HCT116 (cell line): ENCODE data around the gene MBD5. TPM values are rescaled to one million over a fixed set of nuclear protein-coding genes. Genes with fewer than 3 reads are reported as not detected.

Source experiments
- ATAC-seq: fragments of 200-7000 bp; cut with Tn5 transposase; 2 replicates; pipeline ENCODE4 v1.9.1; 2020; ENCODE audit warnings: mild to moderate bottlenecking, moderate library complexity
- BruUV-seq: library from RNA; stranded (reverse); fragments of 400-500 nt; replicated peaks from 2 replicates; lab custom pipeline; 2021; lab: Mats Ljungman, UMichigan
- CTCF ChIA-PET: fragments of 300-600 bp; sonication (Branson Sonifier 250); formaldehyde crosslinking; loops from one replicate; lab custom pipeline; 2021; ENCODE audit warnings: antibody characterized with exemption; lab: Charles Lee
- POLR2A ChIA-PET: fragments of 300-600, 350-600 bp; sonication (Branson Sonifier 250); formaldehyde crosslinking; loops from one replicate; lab custom pipeline; 2021; ENCODE audit warnings: antibody characterized with exemption; lab: Charles Lee
- RAD21 ChIA-PET, 2 experiments: fragments of 300-600 bp; sonication (Branson Sonifier 250); formaldehyde crosslinking; loops; one replicate each; lab custom pipeline; 2023; ENCODE audit warnings: low total read pairs in 2 of 2; ENCODE audit not compliant: uncharacterized antibody in 2 of 2, unreplicated experiment in 2 of 2, low non-redundant PET in 1 of 2; lab: Charles Lee
- DNase-seq: peaks from one replicate; pipeline ENCODE4 v3.0.0-alpha.2; 2010; ENCODE audit warnings: low read depth, low spot score
- H2AFZ ChIP-seq: fragments of 200-600 bp; shearing (Covaris generic), sonication (generic); 2 replicates; pipeline ENCODE4 v1.6.1; 2017; ENCODE audit warnings: low read depth, mixed run types, mixed read lengths, antibody characterized with exemption, low read length; ENCODE audit not compliant: poor library complexity, severe bottlenecking
- H3K27ac ChIP-seq: 2 replicates; pipeline ENCODE4 v1.5.1; 2012; ENCODE audit warnings: low read depth, low read length
- H3K27me3 ChIP-seq: fragments of 200-600 bp; sonication (generic); 2 replicates; pipeline ENCODE4 v1.6.1; 2016; ENCODE audit warnings: mixed run types, low read length, mixed read lengths; ENCODE audit not compliant: insufficient read depth
- H3K36me3 ChIP-seq, 2 experiments: fragments of 200-500 bp in 1 of 2; fragments of 200-600 bp in 1 of 2; sonication (Bioruptor generic) in 1 of 2; sonication (generic) in 1 of 2; 2 replicates each; pipeline versions ENCODE4 v1.5.1 to v1.6.1; 2014 to 2016; ENCODE audit warnings: low read length in 2 of 2, inconsistent platforms in 1 of 2, mixed read lengths in 1 of 2, mixed run types in 1 of 2; ENCODE audit not compliant: insufficient read depth in 2 of 2, control insufficient read depth in 1 of 2
- H3K4me1 ChIP-seq, 2 experiments: fragments of 200-600 bp in 1 of 2; sonication (generic) in 1 of 2; 2 replicates each; pipeline versions ENCODE4 v1.5.1 to v1.6.1; 2012 to 2017; ENCODE audit warnings: low read length in 2 of 2, inconsistent platforms in 1 of 2, mild to moderate bottlenecking in 1 of 2, mixed read lengths in 1 of 2, mixed run types in 1 of 2, moderate library complexity in 1 of 2; ENCODE audit not compliant: insufficient read depth in 2 of 2, control insufficient read depth in 1 of 2
- H3K4me2 ChIP-seq: fragments of 200-600 bp; sonication (generic); 2 replicates; pipeline ENCODE4 v1.6.1; 2017; ENCODE audit warnings: mixed run types, low read length, mixed read lengths
- H3K4me3 ChIP-seq, 2 experiments: fragments of 200-600 bp in 1 of 2; sonication (generic) in 1 of 2; replicated peaks in 1 of 2; 2 replicates each; pipeline ENCODE4 v1.5.1; 2011 to 2016; ENCODE audit warnings: low read length in 2 of 2, control low read depth in 1 of 2, low read depth in 1 of 2, mild to moderate bottlenecking in 1 of 2, mixed read lengths in 1 of 2, mixed run types in 1 of 2
- H3K79me2 ChIP-seq: fragments of 200-600 bp; sonication (generic); 2 replicates; pipeline ENCODE4 v1.6.1; 2017; ENCODE audit warnings: mild to moderate bottlenecking, mixed run types, low read length, moderate library complexity, mixed read lengths; ENCODE audit not compliant: insufficient read depth
- H3K9ac ChIP-seq: fragments of 200-600 bp; sonication (generic); 2 replicates; pipeline ENCODE4 v1.6.1; 2016; ENCODE audit warnings: low read length, mixed read lengths
- H3K9me2 ChIP-seq: fragments of 200-600 bp; sonication (generic), shearing (Covaris generic); 2 replicates; pipeline ENCODE4 v1.6.1; 2017; ENCODE audit warnings: mixed run types, mild to moderate bottlenecking, moderate library complexity; ENCODE audit not compliant: insufficient read depth
- H3K9me3 ChIP-seq, 2 experiments: fragments of 200-500 bp in 1 of 2; fragments of 200-600 bp in 1 of 2; sonication (Bioruptor generic) in 1 of 2; sonication (generic) in 1 of 2; 2 replicates each; pipeline ENCODE4 v1.6.1; 2014 to 2017; ENCODE audit warnings: low read length in 2 of 2, mixed read lengths in 2 of 2, inconsistent platforms in 1 of 2, low read depth in 1 of 2, mild to moderate bottlenecking in 1 of 2, mixed run types in 1 of 2, moderate library complexity in 1 of 2; ENCODE audit not compliant: control insufficient read depth in 1 of 2, insufficient read depth in 1 of 2
- H4K20me1 ChIP-seq: fragments of 200-600 bp; sonication (generic), shearing (Covaris generic); 2 replicates; pipeline ENCODE4 v1.6.1; 2017; ENCODE audit warnings: mixed run types, mild to moderate bottlenecking, moderate library complexity; ENCODE audit not compliant: insufficient read depth
- CEBPB ChIP-seq: IDR thresholded peaks from 2 replicates; pipeline ENCODE4 v1.6.1; 2012; ENCODE audit warnings: low read depth
- EGR1 ChIP-seq: IDR thresholded peaks from 2 replicates; pipeline ENCODE4 v1.6.1; 2012; ENCODE audit warnings: low read depth
- ELF1 ChIP-seq: IDR thresholded peaks from 2 replicates; pipeline ENCODE4 v1.6.1; 2012; ENCODE audit warnings: low read depth, borderline replicate concordance
- EZH2 ChIP-seq: fragments of 200-600 bp; sonication (generic); IDR thresholded peaks from 2 replicates; pipeline ENCODE4 v1.6.1; 2017; ENCODE audit warnings: antibody characterized with exemption, mixed run types
- EZH2phosphoT487 ChIP-seq: fragments of 200-600 bp; IDR thresholded peaks from 2 replicates; pipeline ENCODE4 v1.6.1; 2018; ENCODE audit warnings: antibody characterized with exemption, borderline replicate concordance
- JUND ChIP-seq: IDR thresholded peaks from 2 replicates; pipeline ENCODE4 v1.6.1; 2012
- POLR2AphosphoS5 ChIP-seq: IDR thresholded peaks from 2 replicates; pipeline ENCODE4 v1.6.1; 2011; ENCODE audit warnings: mild to moderate bottlenecking, low read depth, low read length, moderate library complexity
- RAD21 ChIP-seq: IDR thresholded peaks from 2 replicates; pipeline ENCODE4 v1.6.1; 2012; ENCODE audit warnings: low read depth, mild to moderate bottlenecking
- TCF7L2 ChIP-seq: IDR thresholded peaks from 2 replicates; pipeline ENCODE4 v1.7.0; 2011; ENCODE audit warnings: borderline replicate concordance, inconsistent platforms; ENCODE audit not compliant: insufficient read depth, insufficient read length; ENCODE audit errors: extremely low read depth
- ZBTB33 ChIP-seq: IDR thresholded peaks from 2 replicates; pipeline ENCODE4 v1.6.1; 2011; ENCODE audit warnings: mild to moderate bottlenecking, low read length, moderate library complexity; ENCODE audit not compliant: insufficient replicate concordance; ENCODE audit errors: extremely low read depth
- intact Hi-C: fragments of 100-400 bp; cut with micrococcal nuclease; formaldehyde crosslinking; loops from 2 replicates; pipeline ENCODE4 v1.10.0; 2022
- total RNA-seq: library from RNA; stranded (reverse); gene quantifications from one replicate; pipeline ENCODE4 v1.2.1, GENCODE V29; 2021; ENCODE audit not compliant: unreplicated experiment

MBD5 gene
- total RNA-seq, 1 experiment from 2014 or later, result 20.5 TPM

- Histone ChIP-seq H3K9me3 (no peaks in the 10 kb centered on the region), H3K4me1 (peaks cover 6 to 16% of the 10 kb centered on the region in 2 experiments; a peak in 3 of 4 replicates), H2AFZ (no peak overlapping the region), H3K4me3 (no peak overlapping the region), H3K27ac (no peak overlapping the region), H3K79me2 (peaks cover 91% of the 10 kb centered on the region), H3K27me3 (no peaks in the 10 kb centered on the region), H4K20me1 (no peaks in the 10 kb centered on the region), H3K9me2 (no peaks in the 10 kb centered on the region), H3K4me2 (peak overlapping the region; percentile 72; the same call in 1 of the 2 replicates), H3K9ac (no peak overlapping the region), H3K36me3 (no peaks in the 10 kb centered on the region)
- DNase-seq (no peak), ATAC-seq (no peak)
- RAD21 ChIA-PET, result no interaction called here
- POLR2A ChIA-PET, result no interaction called here
- TF ChIP-seq CEBPB, result no peak
- TF ChIP-seq TCF7L2, result no peak
- BruUV-seq, result no TSS peak
- intact Hi-C loops, result no loop called here
- CTCF ChIA-PET, result no interaction called here
Observed at GRCh38 chr2:148022882-148023281, 2.0 kb downstream of the MBD5 start.

GRCh38 chr2:148023861-148024260, 3.0 kb downstream of the MBD5 start:
- intact Hi-C loops, result no loop called here
- Histone ChIP-seq H3K27ac (no peak overlapping the region), H3K4me3 (no peak overlapping the region)

More at GRCh38 chr2:148023861-148024260, 3.0 kb downstream of the MBD5 start:
- DNase-seq (no peak), ATAC-seq (no peak)
- Histone ChIP-seq H3K9ac (no peak overlapping the region), H3K4me2 (no peak overlapping the region), H2AFZ (no peak overlapping the region), H3K36me3 (no peaks in the 10 kb centered on the region), H3K9me3 (no peaks in the 10 kb centered on the region), H3K4me1 (peaks cover 2 to 15% of the 10 kb centered on the region in 2 experiments; a peak in 3 of 4 replicates), H3K79me2 (peaks cover 81% of the 10 kb centered on the region), H3K9me2 (no peaks in the 10 kb centered on the region), H3K27me3 (no peaks in the 10 kb centered on the region), H4K20me1 (no peaks in the 10 kb centered on the region)
- TF ChIP-seq EGR1 (no peak), EZH2 (no peak), EZH2phosphoT487 (no peak), JUND (no peak), POLR2AphosphoS5 (no peak), RAD21 (no peak), ZBTB33 (no peak), CEBPB (no peak), ELF1 (no peak)
- ChIA-PET CTCF (no interaction called here), POLR2A (no interaction called here), RAD21 (no interaction called here)
- no TSS peak for BruUV-seq
